ENCODE data around the gene DNAJB8. TPM values are rescaled to one million over a fixed set of nuclear protein-coding genes. Genes with fewer than 3 reads are reported as not detected.

Gene DNAJB8
- total RNA-seq, 4 donors from 2014 or later, result not detected

DNA sequence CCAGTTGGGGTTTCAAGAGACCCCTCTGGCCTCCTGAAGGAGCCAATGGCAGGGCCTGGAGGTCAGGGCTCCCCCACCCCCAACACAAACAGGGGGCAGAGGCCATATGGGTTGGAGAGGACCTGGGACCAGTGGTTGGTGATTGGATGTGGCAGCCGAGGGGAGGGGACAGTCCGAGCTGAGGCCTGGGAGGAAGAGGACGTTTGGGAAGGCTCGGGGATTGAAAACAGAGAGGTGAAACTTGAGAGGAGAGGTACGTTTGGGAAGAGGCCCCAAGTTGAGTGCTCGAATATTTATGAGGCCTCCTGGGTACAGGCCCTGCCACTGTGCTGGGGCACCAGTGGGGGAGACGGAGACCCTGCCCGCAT is 53.7 kb downstream of the DNAJB8 start:
- Histone ChIP-seq H3K27ac (replicated peaks in 1 of 4) (no peak overlapping the region), H3K4me1 (no peaks in the 10 kb centered on the region), H3K27me3 (no peaks in the 10 kb centered on the region), H3K36me3 (peaks cover 0 to 13% (median 6%) of the 10 kb centered on the region in 4 donors), H3K9me3 (no peaks in the 10 kb centered on the region), H3K4me3 (no peak overlapping the region)
- 79% methylated on average over 8 of the region's 8 CpGs for WGBS
- intact Hi-C loops (cut with DNase I), result no loop called here
- DNase-seq (ENCODE audit: extremely low spot score), result no peak
- TF ChIP-seq POLR2A (IDR thresholded peaks at IDR 0.05; ENCODE audit: low read depth) (no peak), POLR2AphosphoS5 (IDR thresholded peaks at IDR 0.05) (no peak), EP300 (IDR thresholded peaks at IDR 0.05) (no peak)
- TF ChIP-seq, protein P1, sequence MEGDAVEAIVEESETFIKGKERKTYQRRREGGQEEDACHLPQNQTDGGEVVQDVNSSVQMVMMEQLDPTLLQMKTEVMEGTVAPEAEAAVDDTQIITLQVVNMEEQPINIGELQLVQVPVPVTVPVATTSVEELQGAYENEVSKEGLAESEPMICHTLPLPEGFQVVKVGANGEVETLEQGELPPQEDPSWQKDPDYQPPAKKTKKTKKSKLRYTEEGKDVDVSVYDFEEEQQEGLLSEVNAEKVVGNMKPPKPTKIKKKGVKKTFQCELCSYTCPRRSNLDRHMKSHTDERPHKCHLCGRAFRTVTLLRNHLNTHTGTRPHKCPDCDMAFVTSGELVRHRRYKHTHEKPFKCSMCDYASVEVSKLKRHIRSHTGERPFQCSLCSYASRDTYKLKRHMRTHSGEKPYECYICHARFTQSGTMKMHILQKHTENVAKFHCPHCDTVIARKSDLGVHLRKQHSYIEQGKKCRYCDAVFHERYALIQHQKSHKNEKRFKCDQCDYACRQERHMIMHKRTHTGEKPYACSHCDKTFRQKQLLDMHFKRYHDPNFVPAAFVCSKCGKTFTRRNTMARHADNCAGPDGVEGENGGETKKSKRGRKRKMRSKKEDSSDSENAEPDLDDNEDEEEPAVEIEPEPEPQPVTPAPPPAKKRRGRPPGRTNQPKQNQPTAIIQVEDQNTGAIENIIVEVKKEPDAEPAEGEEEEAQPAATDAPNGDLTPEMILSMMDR (IDR thresholded peaks at IDR 0.05), result no peak

Other genes with a start within 250 kb of the DNAJB8 start
- gene GATA2, start 26.3 kb upstream of the DNAJB8 start, total RNA-seq, result 10 to 100 TPM in 3 of 4 donors, 1 to 10 TPM in 1; 10.0 to 16.9 (median 13.4) TPM
- 100 to 1,000 TPM; 131 to 198 (median 177) TPM for gene RPN1, start 183.9 kb upstream of the DNAJB8 start, total RNA-seq